Mesendoderm (in vitro differentiated cells): ENCODE data around the gene MAFF.

Source experiments
- DNase-seq: peaks from one replicate; pipeline ENCODE4 v3.0.0; 2013
- H2AK5ac ChIP-seq: 2 replicates; pipeline ENCODE4 v1.6.1; 2013; ENCODE audit warnings: low read length, inconsistent platforms
- H2BK120ac ChIP-seq: 2 replicates; pipeline ENCODE4 v1.6.1; 2013; ENCODE audit warnings: low read depth, mild to moderate bottlenecking, low read length, moderate library complexity, mixed read lengths
- H2BK15ac ChIP-seq: replicated peaks from 2 replicates; pipeline ENCODE4 v1.6.1; 2013; ENCODE audit warnings: low read depth, mild to moderate bottlenecking, moderate library complexity
- H2BK5ac ChIP-seq: 2 replicates; pipeline ENCODE4 v1.6.1; 2013; ENCODE audit warnings: low read length, inconsistent platforms
- H3K18ac ChIP-seq: 2 replicates; pipeline ENCODE4 v1.6.1; 2013; ENCODE audit warnings: mild to moderate bottlenecking, low read length, mixed read lengths
- H3K23ac ChIP-seq: one replicate; pipeline ENCODE4 v1.6.1; 2013; ENCODE audit warnings: low read length
- H3K27ac ChIP-seq: 2 replicates; pipeline ENCODE4 v1.5.1; 2013; ENCODE audit warnings: low read depth, mild to moderate bottlenecking, inconsistent platforms, low read length, moderate library complexity
- H3K27me3 ChIP-seq: 2 replicates; pipeline ENCODE4 v1.6.1; 2013; ENCODE audit warnings: low read length, control low read depth, mild to moderate bottlenecking, inconsistent platforms; ENCODE audit not compliant: insufficient read depth, poor library complexity
- H3K36me3 ChIP-seq: 2 replicates; pipeline ENCODE4 v1.6.1; 2013; ENCODE audit warnings: low read length, inconsistent platforms; ENCODE audit not compliant: control insufficient read depth, insufficient read depth
- H3K4ac ChIP-seq: one replicate; pipeline ENCODE4 v1.6.1; 2013; ENCODE audit warnings: low read depth, mild to moderate bottlenecking, low read length, moderate library complexity
- H3K4me1 ChIP-seq: 2 replicates; pipeline ENCODE4 v1.6.1; 2013; ENCODE audit warnings: low read depth, low read length, inconsistent platforms; ENCODE audit not compliant: control insufficient read depth
- H3K4me2 ChIP-seq: 2 replicates; pipeline ENCODE4 v1.6.1; 2013; ENCODE audit warnings: low read length
- H3K4me3 ChIP-seq: 2 replicates; pipeline ENCODE4 v1.5.1; 2013; ENCODE audit warnings: mild to moderate bottlenecking, low read length
- H3K56ac ChIP-seq: one replicate; pipeline ENCODE4 v1.6.1; 2013; ENCODE audit warnings: low read length
- H3K79me1 ChIP-seq: 2 replicates; pipeline ENCODE4 v1.6.1; 2013; ENCODE audit warnings: low read length, inconsistent platforms
- H3K79me2 ChIP-seq: 2 replicates; pipeline ENCODE4 v1.6.1; 2013; ENCODE audit warnings: mild to moderate bottlenecking, low read length; ENCODE audit not compliant: control insufficient read depth, insufficient read depth
- H3K9ac ChIP-seq: 2 replicates; pipeline ENCODE4 v1.6.1; 2013; ENCODE audit warnings: low read length, inconsistent platforms
- H4K5ac ChIP-seq: one replicate; pipeline ENCODE4 v1.6.1; 2013; ENCODE audit warnings: low read length
- H4K8ac ChIP-seq: one replicate; pipeline ENCODE4 v1.6.1; 2013; ENCODE audit warnings: low read depth, mild to moderate bottlenecking, control low read depth, low read length, moderate library complexity
- WGBS: extraction: QIAGEN DNeasy Blood & Tissue Kit; methylation state at CpG from one replicate; pipeline ENCODE4 v1.1.7; 2013; ENCODE audit warnings: low lambda C conversion rate, missing lambda C conversion rate; ENCODE audit not compliant: insufficient coverage; ENCODE audit errors: extremely low coverage; 5-methylcytosine and 5-hydroxymethylcytosine counted together

Gene MAFF

DNA sequence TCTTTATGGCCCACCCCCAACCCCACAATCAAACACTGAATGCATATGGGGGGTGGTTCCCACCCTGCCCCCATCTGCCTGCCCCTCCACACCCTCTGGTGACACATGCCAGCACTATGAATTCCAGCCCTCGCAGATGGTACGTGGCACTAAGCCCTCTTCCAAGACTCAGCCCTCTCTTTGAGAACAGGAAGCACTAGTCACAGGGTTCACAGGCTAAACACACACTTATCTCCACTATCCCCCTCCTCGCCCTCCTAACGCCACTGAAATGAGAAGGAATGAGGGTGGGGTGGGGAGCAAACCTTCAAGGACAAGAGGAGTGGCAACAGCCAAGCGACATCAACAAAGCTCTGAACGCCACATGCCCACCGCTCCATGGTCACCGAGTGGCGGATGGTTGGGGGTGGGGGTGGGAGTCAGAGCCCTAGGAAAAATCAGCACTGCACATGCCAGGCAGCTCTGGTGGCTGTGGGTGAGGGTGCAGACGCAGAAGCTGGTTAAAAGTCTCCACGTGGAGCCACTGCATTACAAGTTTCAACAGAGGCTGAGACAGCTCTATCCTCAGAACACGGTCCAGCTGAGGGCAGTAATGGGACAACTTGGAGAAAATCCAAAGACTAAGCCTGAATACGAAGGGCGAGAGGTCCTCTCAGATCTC is 37.4 kb downstream of the MAFF start:
- Histone ChIP-seq H2BK120ac (no peak overlapping the region), H2AK5ac (no peak overlapping the region), H4K8ac (no peak overlapping the region), H3K27me3 (no peaks in the 10 kb centered on the region), H2BK15ac (no peak overlapping the region), H3K79me1 (no peaks in the 10 kb centered on the region), H3K4me3 (no peak overlapping the region), H3K4me2 (no peak overlapping the region), H3K9ac (no peak overlapping the region), H3K4me1 (no peaks in the 10 kb centered on the region), H3K23ac (no peak overlapping the region), H3K79me2 (no peaks in the 10 kb centered on the region), H3K56ac (peak overlapping the region; percentile 20), H2BK5ac (no peak overlapping the region), H3K36me3 (no peaks in the 10 kb centered on the region), H3K4ac (no peak overlapping the region), H3K18ac (no peak overlapping the region), H4K5ac (no peak overlapping the region), H3K27ac (no peak overlapping the region)
- peak; percentile 37 for DNase-seq
- no CpG with 5 or more reads among the region's 14 CpGs for whole genome bisulfite sequencing

- H3K4me1 ChIP-seq, result no peaks in the 10 kb centered on the region
- no peaks in the 10 kb centered on the region for H3K36me3 ChIP-seq
- no peaks in the 10 kb centered on the region for H3K27me3 ChIP-seq
- no peak overlapping the region for H3K4ac ChIP-seq
- H2BK120ac ChIP-seq, result no peak overlapping the region
- H3K79me1 ChIP-seq, result no peaks in the 10 kb centered on the region
- no peak overlapping the region for H2AK5ac ChIP-seq
- no peak overlapping the region for H2BK5ac ChIP-seq
- no peak overlapping the region for H3K23ac ChIP-seq
- no peak overlapping the region for H3K4me3 ChIP-seq
- no peak overlapping the region for H2BK15ac ChIP-seq
- H3K27ac ChIP-seq, result no peak overlapping the region
- H3K18ac ChIP-seq, result no peak overlapping the region
- H3K79me2 ChIP-seq, result no peaks in the 10 kb centered on the region
- peak; percentile 95 for DNase-seq
- no CpG with 5 or more reads among the region's 6 CpGs for WGBS
- H3K4me2 ChIP-seq, result no peak overlapping the region
- no peak overlapping the region for H4K8ac ChIP-seq
- no peak overlapping the region for H4K5ac ChIP-seq
- no peak overlapping the region for H3K56ac ChIP-seq
- H3K9ac ChIP-seq, result no peak overlapping the region
Measured at GRCh38 chr22:38240734-38241252, 39.0 kb downstream of the MAFF start.

GRCh38 chr22:38243007-38243765 is 41.4 kb downstream of the MAFF start:
- H3K36me3 ChIP-seq, result peaks cover 1% of the 10 kb centered on the region
- no peak overlapping the region for H3K23ac ChIP-seq
- H3K27ac ChIP-seq, result no peak overlapping the region
- no peaks in the 10 kb centered on the region for H3K79me2 ChIP-seq
- no peaks in the 10 kb centered on the region for H3K79me1 ChIP-seq
- no peak overlapping the region for H3K18ac ChIP-seq
- H2BK15ac ChIP-seq, result no peak overlapping the region
- no peak overlapping the region for H3K4me2 ChIP-seq
- H3K56ac ChIP-seq, result no peak overlapping the region
- no peak overlapping the region for H3K4ac ChIP-seq
- no peak overlapping the region for H3K4me3 ChIP-seq
- no peak overlapping the region for H2BK120ac ChIP-seq
- no peak overlapping the region for H2BK5ac ChIP-seq
- no peaks in the 10 kb centered on the region for H3K4me1 ChIP-seq
- H2AK5ac ChIP-seq, result no peak overlapping the region
- no peak for DNase-seq
- no peaks in the 10 kb centered on the region for H3K27me3 ChIP-seq
- H3K9ac ChIP-seq, result no peak overlapping the region
- no peak overlapping the region for H4K5ac ChIP-seq
- WGBS, result no CpG with 5 or more reads among the region's 20 CpGs
- H4K8ac ChIP-seq, result no peak overlapping the region

GRCh38 chr22:38244106-38244505 is 42.3 kb downstream of the MAFF start:
- DNase-seq, result no peak
- H2BK120ac ChIP-seq, result no peak overlapping the region
- no peak overlapping the region for H2AK5ac ChIP-seq
- no peak overlapping the region for H3K18ac ChIP-seq
- no peak overlapping the region for H2BK5ac ChIP-seq
- no peak overlapping the region for H3K23ac ChIP-seq
- no peaks in the 10 kb centered on the region for H3K27me3 ChIP-seq
- H3K79me1 ChIP-seq, result peaks cover 6% of the 10 kb centered on the region
- H3K9ac ChIP-seq, result no peak overlapping the region
- H4K8ac ChIP-seq, result no peak overlapping the region
- H3K4me2 ChIP-seq, result no peak overlapping the region
- peaks cover 1% of the 10 kb centered on the region for H3K36me3 ChIP-seq
- H3K4ac ChIP-seq, result no peak overlapping the region
- H3K27ac ChIP-seq, result no peak overlapping the region
- H3K56ac ChIP-seq, result no peak overlapping the region
- WGBS, result no CpG with 5 or more reads among the region's 4 CpGs
- H4K5ac ChIP-seq, result no peak overlapping the region
- H3K79me2 ChIP-seq, result no peaks in the 10 kb centered on the region
- no peaks in the 10 kb centered on the region for H3K4me1 ChIP-seq
- H3K4me3 ChIP-seq, result no peak overlapping the region
- H2BK15ac ChIP-seq, result no peak overlapping the region

GRCh38 chr22:38246046-38246658 is 44.4 kb downstream of the MAFF start:
- Histone ChIP-seq H2BK120ac (no peak overlapping the region), H3K79me2 (no peaks in the 10 kb centered on the region), H2AK5ac (no peak overlapping the region), H3K56ac (no peak overlapping the region), H2BK5ac (no peak overlapping the region), H4K5ac (no peak overlapping the region), H3K27me3 (no peaks in the 10 kb centered on the region), H3K27ac (no peak overlapping the region), H3K4me2 (no peak overlapping the region), H3K18ac (no peak overlapping the region), H3K9ac (no peak overlapping the region), H3K23ac (no peak overlapping the region), H2BK15ac (no peak overlapping the region), H3K4me1 (no peaks in the 10 kb centered on the region), H4K8ac (no peak overlapping the region), H3K4me3 (no peak overlapping the region), H3K4ac (no peak overlapping the region), H3K79me1 (peaks cover 12% of the 10 kb centered on the region), H3K36me3 (peaks cover 1% of the 10 kb centered on the region)
- WGBS, result no CpG with 5 or more reads among the region's 19 CpGs
- DNase-seq, result no peak
